Body of pancreas (tissue), 4 donors: ENCODE results near the gene CADM1. TPM values are rescaled to one million over a fixed set of nuclear protein-coding genes. Genes with fewer than 3 reads are reported as not detected.

Source experiments
- ATAC-seq: fragments of 150-250 bp; one replicate; pipeline ENCODE4 v1.9.1; 2016
- DNase-seq, 4 donors: peaks; one replicate each; pipeline ENCODE4 v3.0.0-alpha.2; 2019
- H3K27ac ChIP-seq, 4 donors: fragments of 200-600 bp; sonication (generic); 1 replicate in 3 of 4; 2 replicates in 1 of 4; pipeline versions ENCODE4 v1.5.1 to v1.6.1; 2016 to 2019; ENCODE audit warnings: mild to moderate bottlenecking in 1 of 4, mixed read lengths in 1 of 4, moderate library complexity in 1 of 4
- H3K27me3 ChIP-seq, 2 donors: fragments of 200-600 bp; sonication (generic); one replicate each; pipeline ENCODE4 v1.6.0; 2016; ENCODE audit warnings: mild to moderate bottlenecking in 1 of 2
- H3K36me3 ChIP-seq, 2 donors: fragments of 200-600 bp; sonication (generic); replicated peaks in 1 of 2; 2 replicates each; pipeline ENCODE4 v1.5.1; 2016; ENCODE audit warnings: low read depth in 2 of 2; ENCODE audit not compliant: insufficient read depth in 1 of 2
- H3K4me1 ChIP-seq: fragments of 200-600 bp; sonication (generic); one replicate; pipeline ENCODE4 v1.6.0; 2016
- H3K4me3 ChIP-seq, 2 donors: fragments of 200-600 bp; sonication (generic); 1 replicate in 1 of 2; 2 replicates in 1 of 2; pipeline ENCODE4 v1.5.1; 2016 to 2019
- H3K9me3 ChIP-seq, 3 donors: fragments of 200-600 bp; sonication (generic); 1 replicate in 2 of 3; 2 replicates in 1 of 3; pipeline ENCODE4 v1.5.1; 2016
- POLR2A ChIP-seq, 3 donors: fragments of 450-650 bp; IDR thresholded peaks; one replicate each; pipeline ENCODE4 v1.6.1; 2016; ENCODE audit warnings: antibody characterized with exemption in 3 of 3, mild to moderate bottlenecking in 2 of 3
- WGBS, 2 donors: methylation state at CpG; one replicate each; pipeline ENCODE4 v1.1.5; 2017; 5-methylcytosine and 5-hydroxymethylcytosine counted together
- intact Hi-C: fragments of 100-400 bp; cut with DNase I; formaldehyde crosslinking; loops from one replicate; pipeline ENCODE4 v1.15.1; 2023
- total RNA-seq, 2 donors: library from RNA; depleted of rRNA; stranded (reverse); fragments of >200 nt; gene quantifications; one replicate each; pipeline ENCODE4 v1.1.0, GENCODE V29; 2016
- TF ChIP-seq, protein P1 (sequence below), 7 experiments: fragments of 450-650 bp in 4 of 7; fragments of 200-600 bp in 3 of 7; sonication (generic) in 3 of 7; IDR thresholded peaks; one replicate each; pipeline ENCODE4 v1.5.1; 2016 to 2019; ENCODE audit warnings: antibody characterized with exemption in 7 of 7

The CADM1 gene
- total RNA-seq, 2 donors from 2014 or later: 12.5 to 13.7 TPM

DNA sequence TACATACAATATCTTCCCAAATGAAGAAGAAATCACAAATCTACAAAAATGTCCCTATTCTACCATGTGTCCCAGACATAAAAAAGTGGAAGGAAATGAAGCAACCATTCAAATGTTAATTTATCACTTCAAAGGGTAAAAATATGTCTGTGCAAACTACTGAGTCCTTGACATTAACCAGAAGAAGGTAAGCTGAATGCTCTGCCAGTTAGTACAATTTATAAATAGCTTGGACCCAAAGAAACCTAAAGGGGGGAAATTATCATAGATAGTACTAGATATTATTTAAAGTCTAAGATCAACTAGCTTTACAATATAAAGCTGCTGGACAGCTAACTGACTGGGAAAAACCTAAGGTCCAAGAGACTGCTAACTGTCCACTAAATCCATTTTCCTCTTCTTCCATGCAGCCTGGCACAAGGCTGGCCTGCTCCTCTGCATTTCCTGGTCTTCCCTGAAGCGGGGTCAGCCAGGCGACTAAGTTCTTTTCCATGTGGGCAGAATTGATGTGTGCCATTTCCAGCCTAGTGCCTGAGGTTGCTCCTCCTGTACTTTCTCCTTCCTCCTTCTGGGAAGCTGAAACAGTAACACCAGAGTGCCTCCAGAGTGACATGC, 190.9 kb downstream of the CADM1 start:
- TF ChIP-seq POLR2A (IDR thresholded peaks at IDR 0.05): no peak
- TF ChIP-seq, protein P1, sequence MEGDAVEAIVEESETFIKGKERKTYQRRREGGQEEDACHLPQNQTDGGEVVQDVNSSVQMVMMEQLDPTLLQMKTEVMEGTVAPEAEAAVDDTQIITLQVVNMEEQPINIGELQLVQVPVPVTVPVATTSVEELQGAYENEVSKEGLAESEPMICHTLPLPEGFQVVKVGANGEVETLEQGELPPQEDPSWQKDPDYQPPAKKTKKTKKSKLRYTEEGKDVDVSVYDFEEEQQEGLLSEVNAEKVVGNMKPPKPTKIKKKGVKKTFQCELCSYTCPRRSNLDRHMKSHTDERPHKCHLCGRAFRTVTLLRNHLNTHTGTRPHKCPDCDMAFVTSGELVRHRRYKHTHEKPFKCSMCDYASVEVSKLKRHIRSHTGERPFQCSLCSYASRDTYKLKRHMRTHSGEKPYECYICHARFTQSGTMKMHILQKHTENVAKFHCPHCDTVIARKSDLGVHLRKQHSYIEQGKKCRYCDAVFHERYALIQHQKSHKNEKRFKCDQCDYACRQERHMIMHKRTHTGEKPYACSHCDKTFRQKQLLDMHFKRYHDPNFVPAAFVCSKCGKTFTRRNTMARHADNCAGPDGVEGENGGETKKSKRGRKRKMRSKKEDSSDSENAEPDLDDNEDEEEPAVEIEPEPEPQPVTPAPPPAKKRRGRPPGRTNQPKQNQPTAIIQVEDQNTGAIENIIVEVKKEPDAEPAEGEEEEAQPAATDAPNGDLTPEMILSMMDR (IDR thresholded peaks at IDR 0.05): no peak
- WGBS, 2 donors: 68 to 74% methylated on average over 2 of the region's 2 CpGs
- ATAC-seq: no peak
- DNase-seq: no peak
- no peaks in the 10 kb centered on the region for H3K4me1 ChIP-seq
- no peaks in the 10 kb centered on the region for H3K27me3 ChIP-seq
- intact Hi-C loops: no loop called here
- no peaks in the 10 kb centered on the region for H3K36me3 ChIP-seq
- H3K4me3 ChIP-seq: no peak overlapping the region
- H3K9me3 ChIP-seq: no peaks in the 10 kb centered on the region
- H3K27ac ChIP-seq: no peak overlapping the region

DNA sequence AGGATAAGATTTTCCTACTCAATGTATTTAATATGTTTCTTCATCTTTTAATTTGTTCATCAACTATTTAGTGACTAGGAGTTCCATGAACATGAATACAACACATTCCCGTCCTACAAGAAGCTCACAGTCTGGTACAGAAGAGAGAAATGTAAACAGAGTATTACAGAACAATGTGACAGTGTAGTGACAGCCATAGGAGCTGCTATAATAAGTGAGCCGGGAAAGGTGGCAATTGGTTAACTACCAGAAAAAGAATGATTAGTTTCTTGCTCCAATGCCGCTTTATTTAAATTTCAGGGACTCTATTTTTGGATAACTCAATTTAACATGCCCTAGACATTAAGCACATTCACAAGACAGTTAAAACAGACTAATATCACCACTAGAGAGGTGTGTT, 192.3 kb downstream of the CADM1 start:
- 73 to 75% methylated on average over 3 of the region's 3 CpGs for WGBS, 2 donors
- no peak overlapping the region for H3K27ac ChIP-seq

DNA sequence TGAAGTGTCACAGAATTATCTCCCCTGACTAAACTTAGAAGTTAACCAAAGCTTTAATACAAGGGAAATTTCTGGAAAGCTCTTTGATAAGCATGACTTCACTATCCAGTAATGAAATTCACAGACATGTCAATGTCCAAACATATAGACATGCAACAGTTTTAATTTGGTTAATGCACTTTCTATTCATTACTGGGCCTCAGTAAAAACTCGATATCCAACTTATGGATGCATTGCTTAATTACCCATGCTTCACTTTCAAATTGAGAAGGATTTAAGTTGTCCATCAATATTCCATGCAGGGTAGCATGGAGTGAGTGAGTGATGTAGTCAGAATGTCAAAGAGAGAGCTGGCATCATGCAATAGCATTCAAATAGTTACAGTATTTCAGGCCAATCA, 197.5 kb downstream of the CADM1 start:
- no peak for ATAC-seq
- Histone ChIP-seq H3K27ac (no peak overlapping the region), H3K4me1 (no peaks in the 10 kb centered on the region), H3K9me3 (no peaks in the 10 kb centered on the region), H3K27me3 (no peaks in the 10 kb centered on the region), H3K36me3 (no peaks in the 10 kb centered on the region), H3K4me3 (no peak overlapping the region)
- TF ChIP-seq, protein P1 (IDR thresholded peaks at IDR 0.05): no peak
- TF ChIP-seq POLR2A (IDR thresholded peaks at IDR 0.05): no peak
- DNase-seq: no peak
- WGBS, 2 donors: 40 to 63% methylated on average over 1 of the region's 1 CpG
- intact Hi-C loops: no loop called here

More for the DNA sequence above, 192.3 kb downstream of the CADM1 start:
- no peaks in the 10 kb centered on the region for H3K36me3 ChIP-seq
- H3K4me1 ChIP-seq: no peaks in the 10 kb centered on the region
- DNase-seq: no peak
- no peaks in the 10 kb centered on the region for H3K9me3 ChIP-seq
- H3K4me3 ChIP-seq: no peak overlapping the region
- TF ChIP-seq, protein P1 (IDR thresholded peaks at IDR 0.05): no peak
- TF ChIP-seq POLR2A (IDR thresholded peaks at IDR 0.05): no peak
- no peaks in the 10 kb centered on the region for H3K27me3 ChIP-seq
- ATAC-seq: no peak
- intact Hi-C loops: no loop called here

DNA sequence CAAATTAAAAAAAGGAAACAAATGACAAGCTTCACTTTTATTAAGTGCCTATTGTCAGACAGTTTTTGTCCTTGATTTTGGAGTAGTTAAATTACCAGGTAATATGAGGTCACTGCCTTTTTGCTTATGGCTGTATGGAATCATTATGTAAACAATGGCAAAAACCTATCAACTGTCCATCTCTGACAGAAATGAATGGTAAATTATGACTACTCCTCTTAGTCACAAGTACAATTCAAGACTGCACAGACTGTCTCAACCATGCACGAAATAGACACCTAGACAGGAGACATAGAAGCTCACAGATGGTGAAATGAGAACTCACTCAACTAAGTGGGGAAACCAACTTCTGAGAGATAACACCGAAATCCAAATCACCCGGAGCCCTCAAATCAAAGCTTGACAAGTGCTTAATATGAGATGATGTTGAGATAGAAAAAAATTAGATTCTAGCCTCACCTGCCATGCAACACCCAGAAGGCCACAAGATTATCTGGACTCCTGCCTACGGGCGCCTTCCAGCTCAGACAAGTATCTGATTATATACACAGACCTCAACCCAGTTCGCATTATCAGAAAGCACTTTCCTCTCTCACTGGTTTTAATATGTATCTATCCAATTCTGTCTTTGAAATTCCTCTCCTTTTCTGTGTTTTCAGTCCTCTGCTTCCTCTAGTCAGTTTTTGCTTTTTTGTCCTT, 199.3 kb downstream of the CADM1 start:
- no peaks in the 10 kb centered on the region for H3K36me3 ChIP-seq
- H3K9me3 ChIP-seq: no peaks in the 10 kb centered on the region
- no peak for ATAC-seq
- no peak for DNase-seq
- intact Hi-C loops: no loop called here
- H3K4me3 ChIP-seq: no peak overlapping the region
- H3K27ac ChIP-seq: no peak overlapping the region
- no peak for TF ChIP-seq POLR2A (IDR thresholded peaks at IDR 0.05)
- TF ChIP-seq, protein P1 (IDR thresholded peaks at IDR 0.05): no peak
- no peaks in the 10 kb centered on the region for H3K4me1 ChIP-seq
- WGBS, 2 donors: 77 to 84% methylated on average over 6 of the region's 6 CpGs
- no peaks in the 10 kb centered on the region for H3K27me3 ChIP-seq
